Calu3 (cell line): ENCODE results near the gene PEX5L. TPM values are rescaled to one million over a fixed set of nuclear protein-coding genes. Genes with fewer than 3 reads are reported as not detected.
"Not testable (repeated sequence)": the region's sequence is repeated elsewhere in the genome, so short reads cannot be mapped to it uniquely, and the experiment has no call there.

Source experiments
- BruUV-seq: library from RNA; stranded (reverse); fragments of 400-500 nt; replicated peaks from 2 replicates; lab custom pipeline; 2021; lab: Mats Ljungman, UMichigan
- CTCF ChIA-PET: fragments of 300-600 bp; sonication (Branson Sonifier 250); formaldehyde crosslinking; loops from one replicate; lab custom pipeline; 2022; ENCODE audit warnings: antibody characterized with exemption; lab: Charles Lee
- DNase-seq: peaks from one replicate; pipeline ENCODE4 v3.0.0; 2022
- H3K27ac Mint-ChIP-seq: one replicate; pipeline ENCODE4 v1.8.0; 2022; ENCODE audit warnings: mixed read lengths; ENCODE audit not compliant: unreplicated experiment
- H3K27me3 Mint-ChIP-seq: one replicate; pipeline ENCODE4 v1.8.0; 2022; ENCODE audit warnings: mixed read lengths; ENCODE audit not compliant: unreplicated experiment
- H3K36me3 Mint-ChIP-seq: one replicate; pipeline ENCODE4 v1.8.0; 2022; ENCODE audit warnings: mild to moderate bottlenecking, moderate library complexity, mixed read lengths; ENCODE audit not compliant: insufficient read depth, unreplicated experiment
- H3K4me1 Mint-ChIP-seq: one replicate; pipeline ENCODE4 v1.8.0; 2022; ENCODE audit warnings: mild to moderate bottlenecking, low read depth, mixed read lengths; ENCODE audit not compliant: unreplicated experiment
- H3K4me3 Mint-ChIP-seq: one replicate; pipeline ENCODE4 v1.8.0; 2022; ENCODE audit warnings: mild to moderate bottlenecking, low read depth, moderate library complexity, mixed read lengths; ENCODE audit not compliant: unreplicated experiment
- H3K9me3 Mint-ChIP-seq: one replicate; pipeline ENCODE4 v1.8.0; 2022; ENCODE audit warnings: low read depth, mixed read lengths; ENCODE audit not compliant: unreplicated experiment
- intact Hi-C: fragments of 100-400 bp; cut with micrococcal nuclease; formaldehyde crosslinking; loops from one replicate; pipeline ENCODE4 v1.10.0; 2022; ENCODE audit not compliant: unreplicated experiment
- total RNA-seq: library from RNA; stranded (reverse); gene quantifications from 2 replicates; pipeline ENCODE4 v1.2.3, GENCODE V29; 2022
- TF ChIP-seq, protein P1 (sequence below): fragments of 200-600 bp; IDR thresholded peaks from one replicate; pipeline ENCODE4 v1.8.0; 2022; ENCODE audit warnings: antibody characterized with exemption; ENCODE audit not compliant: unreplicated experiment

PEX5L gene
- total RNA-seq, 1 experiment from 2014 or later, result not detected

DNA sequence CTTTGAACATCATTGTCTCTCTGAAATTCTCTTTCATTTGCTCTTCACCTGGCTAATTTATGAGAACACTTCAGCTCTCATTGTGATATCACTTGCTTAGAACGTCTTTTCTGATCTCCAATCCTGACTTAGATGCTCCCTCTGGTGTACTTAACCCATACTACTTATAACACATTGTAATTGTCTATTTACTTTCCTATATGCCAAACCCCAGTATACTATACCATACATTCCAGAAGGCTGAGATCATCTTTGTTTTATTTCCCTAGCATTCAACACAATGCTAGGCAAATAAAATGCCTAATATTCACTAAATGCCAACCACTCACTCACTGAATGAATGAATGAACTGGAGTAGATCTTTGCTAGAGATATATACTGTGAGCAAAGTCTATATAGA is 27.0 kb upstream of the PEX5L start:
- no TSS peak for BruUV-seq
- no peaks in the 10 kb centered on the region for H3K36me3 Mint-ChIP-seq
- CTCF ChIA-PET, result no interaction called here
- H3K4me1 Mint-ChIP-seq, result no peaks in the 10 kb centered on the region
- TF ChIP-seq, protein P1, sequence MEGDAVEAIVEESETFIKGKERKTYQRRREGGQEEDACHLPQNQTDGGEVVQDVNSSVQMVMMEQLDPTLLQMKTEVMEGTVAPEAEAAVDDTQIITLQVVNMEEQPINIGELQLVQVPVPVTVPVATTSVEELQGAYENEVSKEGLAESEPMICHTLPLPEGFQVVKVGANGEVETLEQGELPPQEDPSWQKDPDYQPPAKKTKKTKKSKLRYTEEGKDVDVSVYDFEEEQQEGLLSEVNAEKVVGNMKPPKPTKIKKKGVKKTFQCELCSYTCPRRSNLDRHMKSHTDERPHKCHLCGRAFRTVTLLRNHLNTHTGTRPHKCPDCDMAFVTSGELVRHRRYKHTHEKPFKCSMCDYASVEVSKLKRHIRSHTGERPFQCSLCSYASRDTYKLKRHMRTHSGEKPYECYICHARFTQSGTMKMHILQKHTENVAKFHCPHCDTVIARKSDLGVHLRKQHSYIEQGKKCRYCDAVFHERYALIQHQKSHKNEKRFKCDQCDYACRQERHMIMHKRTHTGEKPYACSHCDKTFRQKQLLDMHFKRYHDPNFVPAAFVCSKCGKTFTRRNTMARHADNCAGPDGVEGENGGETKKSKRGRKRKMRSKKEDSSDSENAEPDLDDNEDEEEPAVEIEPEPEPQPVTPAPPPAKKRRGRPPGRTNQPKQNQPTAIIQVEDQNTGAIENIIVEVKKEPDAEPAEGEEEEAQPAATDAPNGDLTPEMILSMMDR, result no peak
- DNase-seq, result no peak
- no peak overlapping the region for H3K27ac Mint-ChIP-seq
- intact Hi-C loops, result no loop called here
- peaks cover 1% of the 10 kb centered on the region for H3K27me3 Mint-ChIP-seq
- no peaks in the 10 kb centered on the region for H3K9me3 Mint-ChIP-seq
- H3K4me3 Mint-ChIP-seq, result no peak overlapping the region

DNA sequence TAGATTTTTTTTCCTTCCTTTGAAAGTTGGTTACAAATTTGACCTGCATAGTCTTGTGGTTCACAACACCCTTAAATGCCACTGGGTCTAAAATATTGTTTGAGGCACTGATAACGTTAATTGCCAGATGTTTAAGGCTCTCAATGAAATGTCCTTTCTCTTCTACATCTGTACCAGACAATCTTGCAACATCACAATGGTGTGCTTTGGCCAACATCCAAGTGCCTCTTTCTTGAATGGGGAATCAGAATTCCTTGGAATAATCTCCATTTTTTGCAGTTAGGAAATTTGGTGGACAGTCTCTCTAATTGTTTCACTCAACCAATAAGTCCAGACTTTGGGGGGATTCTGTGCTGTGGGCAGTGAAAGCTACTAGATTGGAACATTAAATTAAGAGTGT is 26.0 kb upstream of the PEX5L start:
- Mint-ChIP-seq H3K36me3 (no peaks in the 10 kb centered on the region), H3K4me1 (no peaks in the 10 kb centered on the region), H3K4me3 (no peak overlapping the region), H3K27me3 (peaks cover 11% of the 10 kb centered on the region), H3K27ac (no peak overlapping the region), H3K9me3 (no peaks in the 10 kb centered on the region)
- intact Hi-C loops, result no loop called here
- TF ChIP-seq, protein P1, result no peak
- CTCF ChIA-PET, result no interaction called here
- no TSS peak for BruUV-seq
- DNase-seq, result no peak

DNA sequence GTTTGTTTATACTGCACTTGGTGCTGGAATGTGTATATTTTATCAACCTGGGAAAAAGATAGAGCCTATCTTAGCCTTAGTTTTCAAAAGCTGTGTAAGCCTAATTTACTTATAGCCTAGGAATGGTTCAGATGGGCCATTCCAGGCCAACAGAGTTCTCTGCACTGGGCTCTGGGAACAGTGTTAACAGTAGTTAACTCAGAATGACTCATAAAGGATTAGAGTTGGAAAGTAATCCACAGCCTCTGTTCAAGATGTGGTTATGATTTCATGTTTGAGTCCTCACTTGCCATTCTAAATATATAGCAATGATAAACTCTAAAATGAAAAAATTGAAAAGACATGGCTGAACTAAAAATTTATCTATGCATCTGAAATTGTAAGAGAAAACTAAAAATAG is 22.6 kb upstream of the PEX5L start:
- CTCF ChIA-PET, result interaction anchor here (1.9 kb wide), 1 partner anchor 10 kb away, joined by 4 read pairs; no protein-coding TSS in a partner anchor
- H3K4me3 Mint-ChIP-seq, result no peak overlapping the region
- no TSS peak for BruUV-seq
- DNase-seq, result no peak
- H3K36me3 Mint-ChIP-seq, result no peaks in the 10 kb centered on the region
- no peak overlapping the region for H3K27ac Mint-ChIP-seq
- no peaks in the 10 kb centered on the region for H3K9me3 Mint-ChIP-seq
- H3K4me1 Mint-ChIP-seq, result no peaks in the 10 kb centered on the region
- intact Hi-C loops, result no loop called here
- H3K27me3 Mint-ChIP-seq, result peaks cover 11% of the 10 kb centered on the region
- TF ChIP-seq, protein P1, result no peak

DNA sequence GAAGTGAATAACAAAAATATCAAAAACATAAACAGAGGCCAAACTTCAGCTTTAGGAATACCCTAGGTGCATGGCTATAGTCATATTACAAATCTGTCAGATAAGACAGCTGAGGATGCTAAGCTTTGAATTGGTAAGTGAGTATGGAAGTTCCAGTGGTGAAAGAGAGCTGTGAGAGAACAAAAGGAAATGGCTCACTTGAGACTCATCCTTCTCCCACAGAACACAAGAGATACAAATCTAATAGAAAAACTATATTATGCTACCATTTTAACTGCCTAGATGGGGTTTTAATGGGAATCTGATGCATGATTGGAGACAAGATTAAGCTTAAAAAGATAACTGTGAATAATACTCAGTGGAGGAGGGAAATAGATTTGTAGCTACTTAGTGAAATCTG is 21.5 kb upstream of the PEX5L start:
- Mint-ChIP-seq H3K4me1 (no peaks in the 10 kb centered on the region), H3K9me3 (no peaks in the 10 kb centered on the region), H3K27ac (no peak overlapping the region), H3K27me3 (peaks cover 11% of the 10 kb centered on the region), H3K36me3 (no peaks in the 10 kb centered on the region), H3K4me3 (no peak overlapping the region)
- TF ChIP-seq, protein P1, result no peak
- intact Hi-C loops, result no loop called here
- BruUV-seq, result no TSS peak
- CTCF ChIA-PET, result interaction anchor here (0.6 to 1.9 kb wide), 2 partner anchors 9 to 409 kb away, joined by 4 read pairs; no protein-coding TSS in a partner anchor
- no peak for DNase-seq

DNA sequence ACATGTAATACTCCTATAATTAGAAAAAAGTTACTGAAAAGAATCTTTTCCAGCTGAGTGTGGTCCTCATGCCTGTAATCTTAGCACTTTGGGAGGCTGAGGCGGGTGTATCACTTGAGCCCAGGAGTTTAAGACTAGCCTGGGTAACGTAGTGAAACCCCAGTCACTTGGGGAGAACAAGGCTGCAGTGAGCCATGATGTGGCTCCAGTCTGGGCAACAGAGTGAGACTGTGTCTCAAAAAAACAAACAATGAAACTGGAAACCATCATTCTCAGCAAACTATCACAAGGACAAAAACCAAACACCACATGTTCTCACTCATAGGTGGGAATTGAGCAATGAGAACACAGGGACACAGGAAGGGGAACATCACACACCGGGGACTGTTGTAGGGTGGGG is 18.9 kb upstream of the PEX5L start:
- H3K27ac Mint-ChIP-seq, result not testable (repeated sequence)

More for the DNA sequence above, 18.9 kb upstream of the PEX5L start:
- H3K4me3 Mint-ChIP-seq, H3K36me3 Mint-ChIP-seq, intact Hi-C loops, H3K4me1 Mint-ChIP-seq, H3K9me3 Mint-ChIP-seq, BruUV-seq, DNase-seq, CTCF ChIA-PET: not testable (repeated sequence)
- peaks cover 11% of the 10 kb centered on the region for H3K27me3 Mint-ChIP-seq
